ENCODE measurements around the gene MAMDC4.
"Not testable (repeated sequence)": the region's sequence is repeated elsewhere in the genome, so short reads cannot be mapped to it uniquely, and the experiment has no call there.

The MAMDC4 gene

DNA sequence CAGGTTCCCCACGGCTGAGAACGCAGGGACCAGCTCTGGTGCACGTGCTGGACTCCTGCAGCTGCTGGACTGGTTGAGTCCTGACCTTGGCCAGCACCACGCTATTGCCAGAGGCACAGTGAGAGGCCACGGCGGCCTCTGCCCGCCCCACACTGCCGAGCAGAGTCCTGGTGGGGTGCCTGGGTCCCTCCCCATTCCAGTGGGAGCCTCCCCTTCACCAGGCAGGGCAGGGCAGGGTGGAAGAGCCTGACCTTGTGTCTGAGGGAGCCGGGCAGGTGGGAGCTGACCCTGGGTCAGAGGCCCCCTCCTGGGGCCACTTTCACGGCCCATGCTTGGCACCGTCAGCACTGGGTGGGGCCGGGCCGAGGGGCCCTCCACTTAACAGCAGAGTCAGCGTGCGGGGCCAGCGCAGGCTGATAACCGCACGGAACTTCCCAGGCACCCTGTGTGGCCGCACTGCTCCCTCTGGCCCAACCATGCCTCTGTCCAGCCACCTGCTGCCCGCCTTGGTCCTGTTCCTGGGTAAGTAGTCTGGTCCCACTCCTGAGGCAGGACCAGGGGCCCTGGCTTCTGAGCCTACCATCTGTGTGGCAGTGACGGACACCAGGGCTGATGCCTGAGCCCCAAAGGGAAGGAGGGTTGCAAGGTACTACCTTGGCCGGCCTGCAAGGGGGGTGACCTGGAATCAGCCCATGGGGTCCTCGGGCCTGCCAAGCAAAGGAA is at the start of gene MAMDC4:
MAMDC4 (plus strand) TSS at position 406 of the 723 bp plus-strand sequence; CDS start at position 477, 71 bp downstream.
- DNase-seq (ENCODE audit: low spot score), result no peak
- in situ Hi-C loops (cut with MboI; ENCODE audit: low sequenced_read_pairs, unreplicated experiment), result no loop called here
- TF ChIP-seq, protein P1, sequence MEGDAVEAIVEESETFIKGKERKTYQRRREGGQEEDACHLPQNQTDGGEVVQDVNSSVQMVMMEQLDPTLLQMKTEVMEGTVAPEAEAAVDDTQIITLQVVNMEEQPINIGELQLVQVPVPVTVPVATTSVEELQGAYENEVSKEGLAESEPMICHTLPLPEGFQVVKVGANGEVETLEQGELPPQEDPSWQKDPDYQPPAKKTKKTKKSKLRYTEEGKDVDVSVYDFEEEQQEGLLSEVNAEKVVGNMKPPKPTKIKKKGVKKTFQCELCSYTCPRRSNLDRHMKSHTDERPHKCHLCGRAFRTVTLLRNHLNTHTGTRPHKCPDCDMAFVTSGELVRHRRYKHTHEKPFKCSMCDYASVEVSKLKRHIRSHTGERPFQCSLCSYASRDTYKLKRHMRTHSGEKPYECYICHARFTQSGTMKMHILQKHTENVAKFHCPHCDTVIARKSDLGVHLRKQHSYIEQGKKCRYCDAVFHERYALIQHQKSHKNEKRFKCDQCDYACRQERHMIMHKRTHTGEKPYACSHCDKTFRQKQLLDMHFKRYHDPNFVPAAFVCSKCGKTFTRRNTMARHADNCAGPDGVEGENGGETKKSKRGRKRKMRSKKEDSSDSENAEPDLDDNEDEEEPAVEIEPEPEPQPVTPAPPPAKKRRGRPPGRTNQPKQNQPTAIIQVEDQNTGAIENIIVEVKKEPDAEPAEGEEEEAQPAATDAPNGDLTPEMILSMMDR (IDR thresholded peaks at IDR 0.05; ENCODE audit: borderline replicate concordance, control extremely low read depth, extremely low read depth, insufficient read depth, missing control alignments), result no peak

DNA sequence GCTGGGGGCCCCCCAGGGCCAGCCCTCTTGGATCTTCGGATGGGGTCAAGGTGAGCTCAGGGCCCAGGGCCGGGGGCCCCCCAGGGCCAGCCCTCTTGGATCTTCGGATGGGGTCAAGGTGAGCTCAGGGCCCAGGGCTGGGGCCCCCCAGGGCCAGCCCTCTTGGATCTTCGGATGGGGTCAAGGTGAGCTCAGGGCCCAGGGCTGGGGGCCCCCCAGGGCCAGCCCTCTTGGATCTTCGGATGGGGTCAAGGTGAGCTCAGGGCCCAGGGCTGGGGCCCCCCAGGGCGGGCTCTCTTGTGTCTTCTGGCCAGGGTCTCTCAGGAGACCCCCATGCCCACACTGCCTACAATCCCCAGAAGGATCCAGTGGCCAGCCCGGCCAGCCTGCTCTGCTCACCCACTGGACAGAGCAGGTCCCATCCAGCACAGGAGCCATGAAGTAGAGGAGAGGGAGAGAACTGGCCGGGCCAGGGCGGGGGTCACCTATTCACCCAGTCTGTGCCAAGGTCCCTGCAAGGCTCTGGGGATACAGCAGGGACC is 49.1 kb upstream of the MAMDC4 start:
- DNase-seq (ENCODE audit: low spot score); in situ Hi-C loops (cut with MboI; ENCODE audit: low sequenced_read_pairs, unreplicated experiment): not testable (repeated sequence)

DNA sequence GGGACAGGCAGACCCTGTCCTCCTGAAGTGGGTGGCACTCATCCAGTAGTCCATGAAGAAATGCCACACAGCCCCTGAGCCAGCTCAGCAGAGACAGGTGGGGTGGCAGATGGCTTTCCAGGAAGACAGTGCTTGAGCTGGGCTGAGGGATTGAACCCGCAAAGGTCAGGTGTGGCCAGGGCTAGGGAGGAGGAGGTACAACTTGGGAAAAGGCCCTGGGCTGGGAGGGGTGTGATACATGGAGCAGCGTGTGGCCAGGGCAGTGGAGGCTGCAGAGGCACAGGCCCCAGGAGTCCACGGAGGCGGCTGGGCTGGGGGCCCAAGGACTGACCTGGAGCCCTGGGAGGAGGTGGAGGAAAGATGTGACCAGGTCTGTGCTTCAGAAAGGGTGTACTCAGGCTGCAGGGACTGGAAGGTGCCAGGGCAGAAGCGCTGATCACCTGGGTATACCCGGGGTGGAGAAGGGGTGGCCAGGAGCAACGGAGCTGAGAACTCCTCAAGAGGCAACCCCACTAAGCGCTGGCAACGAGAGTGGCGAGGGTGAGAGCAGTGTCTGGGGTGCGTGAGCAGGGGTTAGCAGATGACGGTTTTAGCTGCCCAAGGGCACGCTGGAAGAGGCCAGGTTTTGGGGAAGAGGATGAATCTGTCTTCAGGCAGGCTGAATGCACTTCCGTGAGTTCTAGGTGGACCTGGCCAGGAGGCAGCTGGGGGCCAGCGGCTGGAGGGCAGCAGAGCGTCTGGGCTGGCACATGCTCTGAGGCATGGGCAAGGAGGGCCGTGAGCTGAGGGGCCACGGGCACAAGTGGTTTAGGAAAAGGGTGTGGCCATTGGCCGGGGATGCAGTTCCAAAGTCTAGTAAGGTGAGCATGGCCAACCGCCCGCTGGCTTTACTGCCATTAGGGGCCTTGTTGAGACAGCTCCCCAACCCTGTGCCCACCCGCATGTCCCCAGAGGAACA is 48.3 kb upstream of the MAMDC4 start:
- no peak for DNase-seq (ENCODE audit: low spot score)
- TF ChIP-seq, protein P1 (IDR thresholded peaks at IDR 0.05; ENCODE audit: borderline replicate concordance, control extremely low read depth, extremely low read depth, insufficient read depth, missing control alignments), result no peak
- in situ Hi-C loops (cut with MboI; ENCODE audit: low sequenced_read_pairs, unreplicated experiment), result no loop called here

DNA sequence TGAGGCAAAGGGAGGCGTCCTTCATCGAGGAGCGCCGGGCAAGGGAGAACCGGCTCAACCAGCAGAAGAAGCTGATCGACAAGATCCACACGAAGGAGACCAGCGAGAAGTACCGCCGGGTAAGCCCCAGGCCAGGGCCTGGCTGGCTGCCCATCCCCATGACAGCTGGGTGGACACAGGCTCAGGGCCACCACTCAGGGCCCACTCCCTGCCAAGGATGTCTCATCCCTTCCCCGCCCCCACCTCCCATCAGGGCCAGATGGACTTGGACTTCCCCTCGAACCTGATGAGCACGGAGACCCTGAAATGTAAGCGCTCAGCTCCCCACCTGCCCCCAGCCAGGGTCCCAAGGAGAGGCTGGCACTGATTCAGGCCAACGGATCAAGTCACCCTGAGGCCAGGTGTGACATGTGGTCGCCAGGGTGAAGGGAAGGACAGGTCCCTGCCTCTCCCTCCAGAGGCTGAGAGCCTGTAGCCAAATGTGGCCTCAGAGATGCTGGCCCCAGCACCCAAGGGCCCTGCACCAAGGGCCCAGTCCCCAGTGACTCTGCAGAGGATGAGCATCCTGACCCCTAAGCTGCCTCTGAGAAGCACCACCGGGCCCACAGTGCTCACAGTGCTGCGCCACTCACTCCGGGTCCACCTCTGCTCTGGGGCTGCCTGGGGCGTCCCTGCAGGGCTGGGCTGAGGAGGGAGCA is 47.5 kb upstream of the MAMDC4 start:
- DNase-seq (ENCODE audit: low spot score), result no peak
- TF ChIP-seq, protein P1 (IDR thresholded peaks at IDR 0.05; ENCODE audit: borderline replicate concordance, control extremely low read depth, extremely low read depth, insufficient read depth, missing control alignments), result no peak
- in situ Hi-C loops (cut with MboI; ENCODE audit: low sequenced_read_pairs, unreplicated experiment), result no loop called here

DNA sequence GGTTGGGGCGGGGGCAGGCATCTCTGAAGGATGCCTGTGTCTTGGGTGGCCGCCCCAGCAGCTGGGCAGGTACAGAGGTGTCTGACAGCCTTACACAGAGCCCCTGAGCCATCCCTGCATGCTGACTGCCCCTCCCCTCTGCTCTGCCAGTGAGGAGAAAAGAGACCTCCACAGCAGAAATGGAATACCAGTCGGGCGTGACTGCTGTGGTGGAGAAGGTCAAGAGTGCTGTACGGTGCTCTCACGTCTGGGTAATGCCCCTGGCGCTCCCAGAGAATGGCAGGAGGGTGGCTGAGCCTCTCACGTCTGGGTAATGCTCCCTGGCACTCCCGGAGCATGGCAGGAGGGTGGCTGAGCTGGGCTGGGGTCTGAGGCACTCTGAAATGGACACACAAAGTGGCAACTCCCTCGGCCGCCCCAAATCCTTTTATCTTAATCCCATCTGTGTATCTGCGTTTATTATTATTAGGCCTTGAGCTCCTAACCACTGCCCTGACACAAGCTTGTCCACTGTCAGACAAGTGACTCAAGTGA is 46.9 kb upstream of the MAMDC4 start:
- DNase-seq (ENCODE audit: low spot score), result no peak
- TF ChIP-seq, protein P1 (IDR thresholded peaks at IDR 0.05; ENCODE audit: borderline replicate concordance, control extremely low read depth, extremely low read depth, insufficient read depth, missing control alignments), result no peak
- in situ Hi-C loops (cut with MboI; ENCODE audit: low sequenced_read_pairs, unreplicated experiment), result no loop called here

DNA sequence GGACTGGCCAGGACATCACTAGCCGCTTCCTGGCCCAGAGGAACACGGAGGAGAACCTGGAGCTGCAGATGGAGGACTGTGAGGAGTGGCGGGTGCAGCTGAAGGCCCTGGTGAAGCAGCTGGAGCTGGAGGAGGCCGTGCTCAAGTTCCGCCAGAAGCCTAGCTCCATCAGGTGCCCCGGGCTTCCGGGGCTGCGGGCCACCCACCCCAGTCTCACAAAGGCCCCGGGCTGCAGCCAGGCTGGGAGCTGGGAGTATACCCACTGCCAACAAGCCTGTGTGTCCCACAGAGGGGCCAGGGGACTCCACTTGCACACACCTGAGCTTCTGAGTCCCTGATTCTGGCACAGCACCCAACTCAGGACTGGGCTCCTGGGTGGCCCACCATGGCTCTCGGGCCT is 46.1 kb upstream of the MAMDC4 start:
- TF ChIP-seq, protein P1 (IDR thresholded peaks at IDR 0.05; ENCODE audit: borderline replicate concordance, control extremely low read depth, extremely low read depth, insufficient read depth, missing control alignments), result no peak
- in situ Hi-C loops (cut with MboI; ENCODE audit: low sequenced_read_pairs, unreplicated experiment), result no loop called here
- DNase-seq (ENCODE audit: low spot score), result no peak

Data from GM13976 (cell line).